ENCODE data around the gene CLEC2A.

Gene CLEC2A

GRCh38 chr12:9864913-9865675, 67.1 kb downstream of the CLEC2A start:
- Histone ChIP-seq H3K27me3 (ENCODE audit: low read length) (no peaks in the 10 kb centered on the region), H3K36me3 (ENCODE audit: low read length) (no peaks in the 10 kb centered on the region), H3K9me2 (replicated peaks; ENCODE audit: insufficient read depth, low read length) (no peaks in the 10 kb centered on the region), H3K4me2 (ENCODE audit: low read depth, low read length, poor library complexity, severe bottlenecking) (no peak overlapping the region), H3K9me3 (ENCODE audit: insufficient read depth, low read length) (no peaks in the 10 kb centered on the region), H2AFZ (ENCODE audit: low read depth, low read length, severe bottlenecking) (no peak overlapping the region), H3K4me3 (ENCODE audit: insufficient read depth, low read length, poor library complexity, severe bottlenecking) (no peak overlapping the region), H3F3A (ENCODE audit: insufficient read depth) (no peaks in the 10 kb centered on the region), H3K9ac (ENCODE audit: low read length) (no peak overlapping the region), H3K79me2 (ENCODE audit: insufficient read depth, low read length) (no peaks in the 10 kb centered on the region), H3K27ac (ENCODE audit: low read depth, low read length) (no peak overlapping the region), H4K20me1 (ENCODE audit: low read depth, low read length) (no peaks in the 10 kb centered on the region)
- TF ChIP-seq CTCF (IDR thresholded peaks at IDR 0.05; ENCODE audit: insufficient read depth, low read length, poor library complexity, severe bottlenecking) (no peak), EZH2phosphoT487 (conservative IDR thresholded peaks at IDR 0.05; ENCODE audit: low read length) (no peak)
